ENCODE measurements around the gene MTHFSD. TPM values are rescaled to one million over a fixed set of nuclear protein-coding genes. Genes with fewer than 3 reads are reported as not detected.

The MTHFSD gene
- total RNA-seq, 1 experiment from 2014 or later: 11.7 TPM

- DNase-seq (ENCODE audit: low read depth in 1 of 2, low spot score in 2 of 2): no peak
- H3K36me3 ChIP-seq: peaks cover 62% of the 10 kb centered on the region
- peaks cover 42% of the 10 kb centered on the region for H3K4me1 ChIP-seq (replicated peaks)
- no peak overlapping the region for H3K27ac ChIP-seq
- H3K4me3 ChIP-seq: no peak overlapping the region
- no peaks in the 10 kb centered on the region for H3K9me3 ChIP-seq (replicated peaks)
- no peaks in the 10 kb centered on the region for H3K27me3 ChIP-seq (replicated peaks)
These were observed 51.9 kb downstream of the MTHFSD start for GRCh38 chr16:86502856-86503748.

DNA sequence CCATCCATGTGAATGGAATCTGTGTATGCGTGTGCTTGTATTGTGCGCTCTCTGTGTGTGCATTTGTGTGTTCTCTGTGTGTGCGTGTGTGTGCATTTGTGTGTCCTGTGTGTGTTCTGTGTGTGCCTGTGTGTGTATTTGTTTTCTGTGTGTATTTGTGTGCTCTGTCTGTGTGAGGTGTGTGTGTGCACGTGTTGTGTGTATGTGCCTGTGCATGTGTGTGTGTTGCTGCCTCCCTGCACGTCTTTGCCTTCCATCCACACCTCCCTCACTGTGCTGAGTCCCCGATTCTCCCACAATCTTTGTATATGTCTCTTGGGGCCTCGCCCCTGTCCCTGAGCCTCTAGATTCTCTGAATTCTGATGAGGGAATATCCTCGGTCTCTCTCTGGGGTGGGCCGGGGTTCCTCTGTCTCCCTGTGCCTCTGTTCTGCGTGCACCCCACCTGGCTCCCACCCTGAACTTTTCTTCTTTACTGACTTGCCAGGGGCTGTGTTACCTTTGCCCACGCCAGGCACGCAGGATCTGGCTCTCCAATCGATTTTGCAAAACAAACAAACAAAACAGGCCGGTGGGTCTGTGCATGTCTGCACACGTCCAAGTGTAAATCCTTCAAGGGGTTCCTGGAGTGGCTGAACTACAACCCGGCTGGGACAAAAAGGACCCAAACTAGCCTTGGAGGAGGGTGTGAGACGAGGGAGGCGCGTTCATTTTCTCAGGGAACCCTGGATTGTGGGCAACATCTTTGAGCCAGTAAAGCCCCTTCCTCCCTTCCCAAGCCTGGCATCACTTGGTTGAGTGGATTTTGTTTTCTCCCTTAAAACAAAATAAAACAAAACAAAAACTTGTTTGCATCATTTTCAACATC is 52.8 kb downstream of the MTHFSD start:
- H3K9me3 ChIP-seq (replicated peaks): no peaks in the 10 kb centered on the region
- H3K36me3 ChIP-seq: peaks cover 53% of the 10 kb centered on the region
- no peak overlapping the region for H3K27ac ChIP-seq
- DNase-seq (ENCODE audit: low read depth in 1 of 2, low spot score in 2 of 2): no peak
- H3K4me3 ChIP-seq: no peak overlapping the region
- H3K4me1 ChIP-seq (replicated peaks): peaks cover 34% of the 10 kb centered on the region
- H3K27me3 ChIP-seq (replicated peaks): no peaks in the 10 kb centered on the region

DNA sequence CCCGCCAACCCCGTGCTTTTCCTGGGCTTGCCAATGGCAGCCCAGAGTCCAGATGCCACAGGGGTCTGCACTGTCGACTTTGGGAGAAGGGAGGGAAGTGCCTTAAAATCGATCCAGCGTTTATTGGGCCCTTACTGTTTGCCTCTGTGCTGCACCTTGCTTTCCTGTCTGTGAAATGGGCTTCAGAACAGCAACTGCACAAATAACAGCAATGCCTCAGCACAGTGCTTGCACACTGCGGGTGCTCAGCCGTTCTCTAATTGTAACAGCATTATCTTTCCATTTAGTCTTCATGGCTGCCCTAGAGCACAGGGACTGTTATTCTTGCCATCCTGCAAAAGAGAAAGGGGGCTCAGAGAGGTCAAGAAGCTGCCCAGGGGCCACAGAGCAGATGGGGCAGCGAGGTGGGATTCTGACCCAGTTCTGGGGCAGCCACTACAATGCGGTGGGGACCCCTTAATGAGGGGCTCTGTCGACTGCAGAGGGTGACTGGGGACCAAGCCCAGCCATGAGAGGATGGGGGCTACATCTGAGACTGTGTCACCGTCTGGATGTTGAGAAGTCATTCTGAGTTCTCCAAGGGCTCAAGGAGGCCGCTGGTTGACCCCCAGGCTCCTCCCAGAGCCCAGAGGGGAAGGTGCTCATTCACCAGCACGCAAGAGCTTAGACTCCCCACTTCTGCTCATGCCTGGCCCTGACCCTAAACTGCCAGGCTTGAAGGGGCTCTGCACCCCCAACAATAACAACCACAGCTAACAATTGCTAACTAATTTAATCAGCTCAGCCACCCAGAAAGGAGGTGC is 54.1 kb downstream of the MTHFSD start:
- H3K36me3 ChIP-seq: peaks cover 46% of the 10 kb centered on the region
- no peaks in the 10 kb centered on the region for H3K27me3 ChIP-seq (replicated peaks)
- no peak for DNase-seq (ENCODE audit: low read depth in 1 of 2, low spot score in 2 of 2)
- H3K27ac ChIP-seq: no peak overlapping the region
- no peaks in the 10 kb centered on the region for H3K9me3 ChIP-seq (replicated peaks)
- H3K4me3 ChIP-seq: no peak overlapping the region
- peaks cover 32% of the 10 kb centered on the region for H3K4me1 ChIP-seq (replicated peaks)

DNA sequence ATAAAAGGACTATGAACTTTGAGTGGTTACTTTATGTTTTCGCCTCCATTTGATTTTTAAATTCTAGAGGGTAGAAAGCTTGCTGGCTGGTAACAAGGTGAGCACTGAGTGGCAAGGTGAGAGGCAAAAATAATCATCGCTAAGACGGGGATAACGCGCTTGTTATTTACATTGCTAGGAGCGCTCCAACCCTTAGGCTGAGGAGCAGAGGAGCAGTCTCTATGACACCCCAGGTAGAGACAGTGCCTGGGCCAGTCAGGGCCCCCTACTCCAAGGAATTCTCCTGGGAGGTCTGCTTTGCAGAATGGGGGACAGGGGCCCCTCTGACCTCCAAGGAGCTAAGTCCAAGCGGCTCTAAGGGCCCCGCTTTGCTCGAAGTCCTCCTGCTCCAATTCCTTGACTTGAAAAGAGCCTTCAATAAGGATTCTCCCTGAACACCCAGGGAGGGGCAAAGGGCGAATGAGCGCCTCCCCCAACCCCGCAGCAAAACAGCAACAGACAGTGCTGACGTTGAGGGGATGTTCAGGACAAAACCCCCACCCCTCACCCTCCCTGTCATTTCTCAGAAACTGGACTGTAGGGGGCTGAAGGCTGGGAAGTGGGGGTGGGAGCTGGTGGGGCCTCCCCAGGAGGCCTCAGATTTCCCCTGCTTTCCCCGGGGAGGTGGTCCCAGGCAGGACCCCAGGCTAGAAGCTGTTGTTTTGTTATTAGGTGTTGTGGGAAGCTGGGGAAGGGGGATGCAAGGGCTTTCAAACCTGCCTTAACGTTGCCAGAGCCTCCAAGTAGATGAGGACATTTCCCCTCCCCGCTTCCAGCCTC is 54.9 kb downstream of the MTHFSD start:
- no peak for DNase-seq (ENCODE audit: low read depth in 1 of 2, low spot score in 2 of 2)
- Histone ChIP-seq H3K4me1 (replicated peaks) (peaks cover 25% of the 10 kb centered on the region), H3K27me3 (replicated peaks) (no peaks in the 10 kb centered on the region), H3K27ac (no peak overlapping the region), H3K9me3 (replicated peaks) (no peaks in the 10 kb centered on the region), H3K4me3 (no peak overlapping the region), H3K36me3 (peaks cover 52% of the 10 kb centered on the region)

DNA sequence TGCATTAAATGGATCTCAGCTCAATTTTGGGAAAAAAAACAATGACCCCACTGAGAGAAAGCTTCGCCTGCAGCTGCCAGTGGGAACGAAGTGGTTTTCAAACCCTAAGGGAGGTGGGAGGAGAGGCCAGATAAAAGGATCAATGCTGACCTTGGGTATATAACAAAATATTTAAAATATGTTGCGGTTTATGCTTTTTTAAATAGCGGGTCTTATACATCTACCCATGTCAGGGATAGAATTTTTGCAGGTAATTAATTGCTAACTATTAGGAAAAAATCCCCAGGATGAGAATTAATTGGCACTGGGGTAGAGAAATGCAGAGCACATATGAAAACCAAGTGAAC is 55.6 kb downstream of the MTHFSD start:
- DNase-seq (ENCODE audit: low read depth in 1 of 2, low spot score in 2 of 2): no peak
- Histone ChIP-seq H3K4me3 (no peak overlapping the region), H3K27me3 (replicated peaks) (no peaks in the 10 kb centered on the region), H3K27ac (no peak overlapping the region), H3K4me1 (replicated peaks) (peaks cover 20% of the 10 kb centered on the region), H3K9me3 (replicated peaks) (no peaks in the 10 kb centered on the region), H3K36me3 (peaks cover 52% of the 10 kb centered on the region)

DNA sequence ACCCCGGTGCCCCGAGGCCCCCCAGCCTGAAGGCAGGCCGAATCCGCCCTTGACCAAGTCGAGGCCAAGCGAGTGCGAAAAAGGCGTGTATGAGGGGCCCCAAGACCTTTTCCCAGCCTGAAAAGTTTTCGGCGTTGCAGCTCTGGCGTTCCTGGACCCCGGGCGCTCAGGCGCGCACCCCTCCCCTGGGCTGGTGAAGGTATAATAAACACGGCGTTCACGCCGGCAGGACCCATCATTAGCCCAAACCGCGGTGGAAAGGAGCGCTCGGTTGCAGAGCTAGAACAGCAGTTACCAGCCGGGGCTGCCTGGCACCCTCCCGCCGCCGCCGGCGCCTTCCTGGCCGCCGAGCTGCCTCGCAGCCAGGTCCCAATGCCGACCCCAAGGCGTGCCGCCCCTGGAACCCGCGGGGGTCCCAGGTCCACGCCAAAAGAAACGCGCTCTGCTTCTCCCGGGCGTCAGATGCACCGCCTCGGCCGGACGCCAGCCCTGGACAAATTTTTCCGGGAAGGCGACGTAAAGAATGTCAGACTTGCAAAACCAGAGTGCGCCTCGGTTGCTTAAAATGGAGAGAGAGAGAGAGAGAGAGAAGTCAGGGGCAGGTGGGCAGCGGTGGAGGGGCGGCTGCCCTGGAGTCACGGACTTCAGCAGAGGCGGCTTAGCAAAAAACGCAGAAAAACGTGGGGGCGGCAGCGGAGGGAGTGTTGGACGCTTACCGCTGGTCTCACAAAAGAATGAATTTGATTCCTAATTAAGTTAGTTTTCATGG is 56.2 kb downstream of the MTHFSD start:
- H3K9me3 ChIP-seq (replicated peaks): no peaks in the 10 kb centered on the region
- H3K27me3 ChIP-seq (replicated peaks): no peaks in the 10 kb centered on the region
- peaks cover 46% of the 10 kb centered on the region for H3K36me3 ChIP-seq
- no peak overlapping the region for H3K4me3 ChIP-seq
- peaks cover 20% of the 10 kb centered on the region for H3K4me1 ChIP-seq (replicated peaks)
- DNase-seq (ENCODE audit: low read depth in 1 of 2, low spot score in 2 of 2): no peak
- H3K27ac ChIP-seq: no peak overlapping the region

- Histone ChIP-seq H3K27me3 (replicated peaks) (no peaks in the 10 kb centered on the region), H3K4me1 (replicated peaks) (peaks cover 27% of the 10 kb centered on the region), H3K27ac (no peak overlapping the region), H3K9me3 (replicated peaks) (no peaks in the 10 kb centered on the region), H3K36me3 (peaks cover 43% of the 10 kb centered on the region), H3K4me3 (no peak overlapping the region)
- DNase-seq (ENCODE audit: low read depth in 1 of 2, low spot score in 2 of 2): no peak
These were observed 56.8 kb downstream of the MTHFSD start for GRCh38 chr16:86498155-86498670.

DNA sequence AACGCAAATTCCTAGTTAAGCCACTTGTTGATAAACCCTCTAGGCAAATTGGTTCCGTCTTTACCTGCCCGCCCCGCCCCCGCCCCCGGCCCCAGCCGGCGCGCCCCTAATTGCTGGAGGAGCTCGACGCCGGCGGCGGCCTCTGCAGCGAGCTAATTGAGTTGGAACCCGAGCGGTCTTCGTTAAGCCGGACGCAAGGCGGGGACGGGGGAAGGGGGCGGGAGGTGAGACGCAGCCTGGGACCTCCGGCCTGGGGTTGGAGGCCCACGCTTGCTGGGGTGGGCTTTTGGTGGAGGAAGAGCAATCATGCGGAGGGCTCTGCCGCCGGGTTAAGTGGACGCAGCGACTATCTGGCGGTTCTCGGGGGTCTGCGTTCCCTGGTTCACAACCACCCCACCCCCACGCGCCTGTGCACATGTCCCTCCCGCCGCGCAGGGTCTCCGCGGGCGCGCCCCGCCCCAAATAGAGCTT is 57.4 kb downstream of the MTHFSD start:
- Histone ChIP-seq H3K27ac (peak overlapping the region; percentile 54; the same call in 1 of the 2 replicates), H3K9me3 (replicated peaks) (no peaks in the 10 kb centered on the region), H3K4me3 (peak overlapping the region; percentile 36), H3K4me1 (replicated peaks) (peaks cover 32% of the 10 kb centered on the region), H3K27me3 (replicated peaks) (no peaks in the 10 kb centered on the region), H3K36me3 (peaks cover 37% of the 10 kb centered on the region)
- DNase-seq (ENCODE audit: low read depth in 1 of 2, low spot score in 2 of 2): no peak

GRCh38 chr16:86496929-86497461 is 58.0 kb downstream of the MTHFSD start:
- no peaks in the 10 kb centered on the region for H3K27me3 ChIP-seq (replicated peaks)
- H3K4me3 ChIP-seq: peak overlapping the region; percentile 36

GRCh38 chr16:86496262-86496928 is 58.6 kb downstream of the MTHFSD start:
- H3K4me1 ChIP-seq (replicated peaks): peaks cover 37% of the 10 kb centered on the region
- H3K4me3 ChIP-seq: no peak overlapping the region
- H3K36me3 ChIP-seq: peaks cover 29% of the 10 kb centered on the region
- H3K9me3 ChIP-seq (replicated peaks): no peaks in the 10 kb centered on the region
- DNase-seq (ENCODE audit: low read depth in 1 of 2, low spot score in 2 of 2): no peak
- H3K27me3 ChIP-seq (replicated peaks): no peaks in the 10 kb centered on the region
- no peak overlapping the region for H3K27ac ChIP-seq

More at GRCh38 chr16:86496929-86497461, 58.0 kb downstream of the MTHFSD start:
- peak overlapping the region; percentile 54; the same call in 1 of the 2 replicates for H3K27ac ChIP-seq
- H3K4me1 ChIP-seq (replicated peaks): peaks cover 34% of the 10 kb centered on the region
- H3K36me3 ChIP-seq: peaks cover 31% of the 10 kb centered on the region
- no peaks in the 10 kb centered on the region for H3K9me3 ChIP-seq (replicated peaks)
- peak; percentile 74 to 83 for DNase-seq (ENCODE audit: low read depth in 1 of 2, low spot score in 2 of 2)

GRCh38 chr16:86495756-86496261 is 59.2 kb downstream of the MTHFSD start:
- Histone ChIP-seq H3K4me3 (no peak overlapping the region), H3K27me3 (replicated peaks) (no peaks in the 10 kb centered on the region), H3K36me3 (peaks cover 26% of the 10 kb centered on the region), H3K27ac (no peak overlapping the region), H3K9me3 (replicated peaks) (no peaks in the 10 kb centered on the region), H3K4me1 (replicated peaks) (peaks cover 43% of the 10 kb centered on the region)
- no peak for DNase-seq (ENCODE audit: low read depth in 1 of 2, low spot score in 2 of 2)
